COLO668 (cell line): Measurements from ENCODE around the gene TRAFD1.
A peak's percentile ranks its signal among the peaks of the same experiment; 100 is the strongest.

ENCODE experiments used
- DNase-seq: peaks from one replicate; lab custom pipeline; 2025; ENCODE audit not compliant: unreplicated experiment; lab: John Stamatoyannopoulos, UW

The TRAFD1 gene

GRCh38 chr12:112115259-112116045, 9.9 kb upstream of the TRAFD1 start:
- no peak for DNase-seq

- peak; percentile 51 for DNase-seq
Observed at GRCh38 chr12:112116232-112117060, 8.9 kb upstream of the TRAFD1 start.

GRCh38 chr12:112117685-112118084, 7.7 kb upstream of the TRAFD1 start:
- no peak for DNase-seq

- no peak for DNase-seq
Observed at GRCh38 chr12:112121780-112122565, 3.4 kb upstream of the TRAFD1 start.

GRCh38 chr12:112122823-112123690, 2.3 kb upstream of the TRAFD1 start:
- DNase-seq, result no peak

GRCh38 chr12:112124918-112125249, 476 bp upstream of the TRAFD1 start:
- DNase-seq, result no peak

- no peak for DNase-seq
Observed at GRCh38 chr12:112126000-112126438, 659 bp downstream of the TRAFD1 start.

GRCh38 chr12:112126911-112127310, 1.6 kb downstream of the TRAFD1 start:
- no peak for DNase-seq

GRCh38 chr12:112130441-112130998, 5.2 kb downstream of the TRAFD1 start:
- DNase-seq, result no peak

- no peak for DNase-seq
Observed at GRCh38 chr12:112131686-112132085, 6.3 kb downstream of the TRAFD1 start.

GRCh38 chr12:112133418-112133817, 8.1 kb downstream of the TRAFD1 start:
- no peak for DNase-seq

- DNase-seq, result no peak
Observed at GRCh38 chr12:112134731-112135130, 9.4 kb downstream of the TRAFD1 start.

- DNase-seq, result no peak
Observed at GRCh38 chr12:112140728-112141127, 15.4 kb downstream of the TRAFD1 start.

GRCh38 chr12:112146123-112146522, 20.8 kb downstream of the TRAFD1 start:
- no peak for DNase-seq

- no peak for DNase-seq
Observed at GRCh38 chr12:112148031-112148513, 22.7 kb downstream of the TRAFD1 start.

- DNase-seq, result no peak
Observed at GRCh38 chr12:112149596-112149995, 24.2 kb downstream of the TRAFD1 start.

GRCh38 chr12:112151766-112152541, 26.6 kb downstream of the TRAFD1 start:
- no peak for DNase-seq

- DNase-seq, result no peak
Observed at GRCh38 chr12:112153181-112153892, 28.0 kb downstream of the TRAFD1 start.

GRCh38 chr12:112153893-112154219, 28.5 kb downstream of the TRAFD1 start:
- DNase-seq, result no peak
